ENCODE results near the gene KCNT2.

DNA sequence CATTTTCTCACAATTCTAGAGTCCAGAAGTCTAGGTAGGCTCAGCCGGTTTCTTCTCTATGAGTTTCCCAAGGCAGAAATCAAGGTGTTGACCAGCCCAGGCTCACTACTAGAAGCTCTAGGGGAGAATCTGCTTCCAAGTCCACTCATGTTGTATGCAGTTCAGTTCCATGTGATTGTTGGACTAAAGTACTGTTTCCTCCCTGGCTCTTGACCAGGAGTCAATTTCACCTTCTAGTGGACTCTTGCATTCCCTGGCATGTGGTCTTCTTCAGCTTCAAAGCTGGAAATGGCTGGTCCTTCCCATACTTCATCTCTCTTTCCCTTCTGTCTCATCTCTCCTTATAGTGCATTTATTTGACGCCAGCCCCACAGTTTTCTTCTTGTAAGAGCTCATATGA lies 153.4 kb downstream of the KCNT2 start:
- TF ChIP-seq, protein P1, sequence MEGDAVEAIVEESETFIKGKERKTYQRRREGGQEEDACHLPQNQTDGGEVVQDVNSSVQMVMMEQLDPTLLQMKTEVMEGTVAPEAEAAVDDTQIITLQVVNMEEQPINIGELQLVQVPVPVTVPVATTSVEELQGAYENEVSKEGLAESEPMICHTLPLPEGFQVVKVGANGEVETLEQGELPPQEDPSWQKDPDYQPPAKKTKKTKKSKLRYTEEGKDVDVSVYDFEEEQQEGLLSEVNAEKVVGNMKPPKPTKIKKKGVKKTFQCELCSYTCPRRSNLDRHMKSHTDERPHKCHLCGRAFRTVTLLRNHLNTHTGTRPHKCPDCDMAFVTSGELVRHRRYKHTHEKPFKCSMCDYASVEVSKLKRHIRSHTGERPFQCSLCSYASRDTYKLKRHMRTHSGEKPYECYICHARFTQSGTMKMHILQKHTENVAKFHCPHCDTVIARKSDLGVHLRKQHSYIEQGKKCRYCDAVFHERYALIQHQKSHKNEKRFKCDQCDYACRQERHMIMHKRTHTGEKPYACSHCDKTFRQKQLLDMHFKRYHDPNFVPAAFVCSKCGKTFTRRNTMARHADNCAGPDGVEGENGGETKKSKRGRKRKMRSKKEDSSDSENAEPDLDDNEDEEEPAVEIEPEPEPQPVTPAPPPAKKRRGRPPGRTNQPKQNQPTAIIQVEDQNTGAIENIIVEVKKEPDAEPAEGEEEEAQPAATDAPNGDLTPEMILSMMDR (IDR thresholded peaks at IDR 0.05): no peak
- no peak for TF ChIP-seq RFX5 (IDR thresholded peaks at IDR 0.05)

All from A549 (cell line).